GM21576 (cell line): ENCODE results near the gene RXYLT1.
A peak's percentile ranks its signal among the peaks of the same experiment; 100 is the strongest.
"Not testable (repeated sequence)": the region's sequence is repeated elsewhere in the genome, so short reads cannot be mapped to it uniquely, and the experiment has no call there.

Source experiments
- ATAC-seq: cut with Tn5 transposase; IDR thresholded peaks from one replicate; pipeline ENCODE4 v1.9.1; 2021; ENCODE audit warnings: mild to moderate bottlenecking, moderate library complexity; ENCODE audit not compliant: unreplicated experiment

RXYLT1 gene

DNA sequence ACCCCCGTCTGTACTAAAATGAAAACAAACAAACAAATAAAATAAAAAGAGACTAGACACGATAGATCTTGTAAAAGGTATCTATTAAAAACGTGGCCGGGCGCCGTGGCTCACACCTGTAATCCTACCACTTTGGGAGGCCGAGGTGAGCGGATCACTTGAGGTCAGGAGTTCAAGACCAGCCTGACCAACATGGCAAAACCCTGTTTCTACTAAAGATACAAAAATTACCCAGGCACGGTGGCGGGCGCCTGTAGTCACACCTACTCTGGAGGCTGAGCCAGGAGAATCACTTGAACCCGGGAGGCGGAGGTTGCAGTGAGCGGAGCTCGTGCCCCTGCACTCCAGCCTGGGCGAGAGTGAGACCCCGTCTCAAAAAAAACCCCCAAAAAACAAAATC, 63.0 kb downstream of the RXYLT1 start:
- not testable (repeated sequence) for ATAC-seq

DNA sequence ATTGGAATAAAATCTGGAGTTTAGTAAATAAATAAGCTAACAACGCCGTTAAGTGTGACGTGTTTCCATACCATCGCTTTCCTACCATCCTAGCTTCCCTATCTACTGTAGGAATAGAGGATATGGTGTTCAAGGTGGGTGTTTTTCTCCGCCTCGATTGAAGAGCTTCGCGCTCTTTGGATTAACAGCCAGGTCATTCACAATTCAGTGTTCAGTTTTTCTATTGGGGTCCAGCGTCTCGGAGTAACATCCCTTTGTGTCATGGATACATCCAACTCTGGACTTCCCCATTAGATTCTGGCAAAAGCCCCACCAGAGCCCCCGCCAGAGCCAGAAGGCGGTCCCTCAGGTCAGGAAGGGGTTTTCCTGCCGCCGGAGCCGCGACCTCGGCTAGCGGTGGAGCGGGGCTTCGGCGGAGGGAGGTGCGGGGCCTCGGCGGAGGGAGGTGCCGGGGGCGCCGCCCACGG, 63.6 kb downstream of the RXYLT1 start:
- no peak for ATAC-seq

DNA sequence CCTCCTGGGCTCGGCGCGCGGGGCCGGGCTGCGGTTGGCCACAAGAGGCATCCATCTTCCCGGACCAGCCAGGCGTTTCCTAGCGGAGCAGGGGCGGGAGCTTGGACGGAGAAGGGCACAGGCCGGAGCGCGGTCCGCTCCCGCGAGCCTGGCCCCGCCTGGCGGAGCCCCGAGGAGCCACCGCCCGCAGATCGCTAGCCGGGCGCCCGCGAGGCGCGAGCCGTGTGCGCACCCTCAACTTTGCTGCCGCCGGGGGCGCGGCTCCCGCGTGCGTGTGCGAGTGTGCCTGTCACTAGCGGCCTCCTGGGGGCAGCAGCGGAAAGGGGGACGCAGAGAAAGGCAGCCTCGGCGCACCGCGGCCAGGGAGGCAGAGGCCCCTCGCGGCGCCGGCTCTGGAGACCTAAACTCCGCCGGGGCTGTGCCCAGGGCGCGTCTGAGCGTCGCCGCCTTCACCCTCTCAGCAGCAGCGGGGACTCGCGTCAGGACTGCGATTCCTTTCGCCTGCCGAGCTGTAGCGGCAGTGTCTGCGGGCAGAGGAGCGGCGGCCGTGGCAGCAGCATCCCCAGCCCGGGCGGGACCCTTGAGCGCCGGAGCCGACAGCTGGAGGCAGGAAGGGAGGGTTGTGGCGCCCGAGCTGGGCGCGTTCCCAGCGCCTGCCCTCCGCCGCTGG, 64.1 kb downstream of the RXYLT1 start:
- ATAC-seq = peak; percentile 98

DNA sequence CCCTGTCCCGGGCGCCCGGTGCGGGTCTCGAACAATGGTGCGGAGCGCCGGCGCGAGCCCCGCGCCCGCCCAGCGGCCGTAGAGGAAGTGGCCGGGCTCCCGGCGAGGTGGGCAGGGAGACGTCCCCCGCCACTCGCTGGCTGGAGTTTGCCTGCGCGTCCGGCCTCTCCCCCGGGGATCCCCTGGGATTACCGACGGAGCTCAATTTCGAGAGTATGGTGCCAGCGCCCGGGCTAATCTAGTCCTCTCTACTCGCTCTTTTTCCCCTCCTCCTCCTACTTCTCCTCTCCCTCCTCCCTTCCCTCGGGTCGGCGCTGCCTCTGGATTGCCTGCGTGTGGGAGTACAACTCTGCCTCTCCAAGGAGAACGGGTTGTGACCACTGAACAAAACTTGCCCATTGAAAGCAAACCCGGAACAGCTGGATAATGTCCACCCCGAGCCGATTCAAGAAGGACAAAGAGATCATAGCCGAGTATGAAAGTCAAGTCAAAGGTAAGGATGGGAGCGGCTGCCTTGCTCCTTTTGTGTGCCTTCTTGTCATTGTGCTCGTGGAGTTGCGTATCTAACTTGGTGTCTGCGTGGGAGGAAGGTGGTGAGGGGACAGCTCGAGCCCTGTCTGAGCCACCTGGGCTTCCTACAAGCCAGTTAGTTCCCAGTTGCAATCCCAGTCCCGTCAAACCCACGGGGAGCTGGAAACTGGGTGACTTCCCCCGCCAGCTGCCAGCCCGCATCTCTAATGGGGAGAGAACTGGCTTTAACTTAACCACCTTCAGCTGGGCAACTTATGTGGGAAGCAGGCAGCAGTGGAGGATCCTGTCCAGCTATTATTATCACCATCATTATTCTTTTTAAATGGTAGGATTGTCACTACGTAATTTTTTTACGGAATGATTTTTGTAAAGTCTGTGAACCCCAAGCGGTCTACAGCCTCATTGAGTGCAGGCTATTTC, 65.0 kb downstream of the RXYLT1 start, which contains the start of gene SRGAP1:
SRGAP1 (plus strand) TSS at position 310 of the 951 bp plus-strand sequence; CDS start at position 427, 117 bp downstream.
- ATAC-seq = peak; percentile 21

DNA sequence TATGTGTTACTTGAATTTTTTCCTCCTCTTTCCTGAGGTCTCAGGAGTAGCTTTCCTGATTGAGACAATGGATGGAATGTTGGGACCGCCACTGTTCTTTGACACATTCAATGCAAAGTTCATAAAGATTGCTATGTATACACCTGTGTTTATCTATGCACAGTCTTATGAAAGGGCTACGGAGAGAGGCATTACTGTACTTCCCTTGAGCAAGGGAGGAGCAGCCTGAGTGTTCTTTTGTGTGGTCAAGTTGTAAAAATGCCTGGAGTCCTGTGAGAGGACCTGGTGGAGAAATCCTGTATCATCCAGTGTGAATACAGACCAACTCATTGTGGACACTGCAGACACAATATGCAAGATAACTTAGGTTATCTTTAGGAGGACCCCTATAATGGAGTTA, 66.0 kb downstream of the RXYLT1 start:
- no peak for ATAC-seq

DNA sequence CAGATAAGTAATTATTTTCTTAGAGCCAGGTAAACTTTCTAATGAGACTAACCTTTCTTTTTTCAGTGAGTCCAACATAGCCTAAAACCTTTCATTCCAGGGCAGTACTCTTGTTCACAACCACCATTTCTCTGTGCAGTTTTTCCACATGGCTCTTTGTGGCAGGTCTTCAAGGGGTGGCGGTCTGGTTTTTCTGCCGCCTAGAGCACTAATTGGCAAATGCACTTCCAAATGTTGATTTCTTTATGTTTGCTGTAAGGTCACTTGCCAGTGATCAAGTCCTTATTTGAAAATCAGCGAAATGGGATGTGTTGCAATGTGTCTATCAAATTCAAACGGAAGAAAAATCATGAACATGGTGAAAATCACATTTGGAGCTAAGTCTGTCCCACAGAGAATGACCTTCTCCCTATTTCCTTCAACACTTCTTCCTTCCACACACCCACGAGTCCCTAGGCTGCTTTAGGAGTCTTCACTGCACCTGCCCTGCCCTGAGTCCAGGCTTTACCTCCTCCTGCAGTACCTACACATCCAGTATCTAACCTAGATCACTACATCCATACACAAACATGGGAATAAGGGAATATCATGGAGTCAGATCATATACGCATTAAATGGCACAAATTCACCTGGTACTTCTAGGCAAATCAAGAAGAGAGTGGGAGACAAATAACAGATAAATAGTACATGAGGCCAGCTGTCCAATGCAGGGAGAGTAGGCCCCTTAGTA, 66.7 kb downstream of the RXYLT1 start:
- ATAC-seq = no peak

DNA sequence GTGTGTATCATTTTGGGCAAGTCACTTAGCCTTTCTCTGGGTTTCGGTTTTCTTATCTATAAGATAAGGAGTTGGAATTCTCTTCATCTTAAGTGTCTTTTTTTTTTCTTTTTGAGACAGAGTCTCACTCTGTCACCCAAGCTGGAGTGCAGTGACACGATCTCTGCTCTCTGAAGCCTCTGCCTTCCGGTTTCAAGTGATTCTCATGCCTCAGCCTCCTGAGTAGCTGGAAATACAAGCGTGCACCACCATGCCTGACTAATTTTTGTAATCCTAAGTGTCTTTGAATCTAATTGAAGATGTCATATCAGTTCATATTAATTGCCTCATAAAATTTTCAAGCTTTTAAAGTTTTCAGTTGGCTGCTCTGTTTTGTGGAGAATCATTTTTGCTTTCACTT, 68.7 kb downstream of the RXYLT1 start:
- no peak for ATAC-seq

DNA sequence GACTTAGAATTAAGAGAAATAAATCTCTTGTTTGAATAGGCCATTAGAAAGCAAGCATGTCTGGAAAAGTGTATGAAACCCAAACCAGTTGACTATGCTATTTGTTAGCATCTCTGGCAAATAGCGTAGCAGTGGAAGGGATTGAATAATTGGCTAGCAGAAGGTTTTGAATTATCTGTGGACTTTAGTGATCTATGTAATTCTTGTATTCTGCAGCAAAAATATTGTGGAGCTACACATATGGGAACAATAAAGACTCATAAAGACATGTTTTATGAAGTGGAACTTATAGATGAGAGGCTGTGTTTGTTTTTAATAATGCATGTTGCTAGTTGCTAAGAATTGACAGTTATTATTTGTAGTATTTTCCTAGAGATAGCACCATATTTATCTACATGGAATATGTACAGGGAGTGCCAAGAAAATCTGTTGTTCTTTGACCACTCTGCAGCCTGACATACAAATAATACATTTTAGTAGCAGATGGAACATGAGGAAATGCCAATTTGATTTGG, 69.5 kb downstream of the RXYLT1 start:
- ATAC-seq = no peak

DNA sequence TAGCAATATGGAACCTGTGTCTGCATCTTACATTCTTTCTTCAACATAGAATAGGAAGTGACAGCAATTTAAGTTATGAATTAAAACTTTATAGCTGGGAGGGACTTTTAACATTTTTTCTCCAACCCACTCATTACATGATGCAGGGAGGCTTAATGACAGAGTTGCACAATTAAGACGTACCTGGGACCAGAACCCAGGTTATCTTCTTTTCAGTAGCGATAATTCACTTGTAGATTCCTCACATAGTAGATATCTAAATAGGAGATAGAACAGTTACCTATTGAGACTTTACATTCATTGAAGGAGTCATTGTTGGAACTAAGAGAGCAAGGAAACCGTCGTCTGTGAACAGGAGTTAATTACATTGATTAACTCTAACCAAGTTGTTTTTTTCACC, 69.9 kb downstream of the RXYLT1 start:
- no peak for ATAC-seq

DNA sequence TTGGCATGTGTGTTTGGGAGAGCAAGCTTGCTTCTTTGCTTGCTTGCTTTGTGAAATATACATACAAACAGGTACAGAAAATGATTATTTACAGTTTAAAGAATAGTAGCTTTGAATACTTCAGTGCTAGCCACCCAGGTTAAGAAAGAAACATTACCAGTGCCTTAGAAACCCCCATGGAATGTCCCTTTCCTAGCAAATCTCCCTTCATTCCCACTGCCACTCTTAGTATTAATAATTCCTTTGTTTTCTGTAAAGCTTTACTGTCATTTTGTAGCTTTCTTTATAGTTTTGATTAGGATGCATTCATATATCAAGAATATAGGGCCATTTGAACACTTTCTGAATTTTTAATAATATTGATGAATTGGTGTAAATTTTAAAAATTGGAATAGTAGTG, 74.3 kb downstream of the RXYLT1 start:
- no peak for ATAC-seq

DNA sequence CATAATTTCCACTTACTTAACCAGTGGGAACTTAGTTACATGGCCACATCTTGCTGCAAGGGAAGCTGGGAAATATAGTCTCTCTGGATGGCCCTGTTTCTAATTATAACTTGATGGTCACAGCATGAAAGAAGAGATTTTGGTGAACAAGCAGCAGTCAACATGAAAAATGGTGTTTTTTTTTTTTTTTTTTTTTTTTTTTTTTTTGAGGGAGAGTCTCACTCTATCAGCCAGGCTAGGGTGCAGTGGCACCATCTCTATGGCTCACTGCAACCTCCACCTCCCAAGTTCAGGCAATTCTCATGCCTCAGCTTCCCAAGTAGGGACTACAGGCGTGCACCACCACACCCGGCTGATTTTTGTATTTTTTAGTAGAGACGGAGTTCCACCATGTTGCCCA, 75.6 kb downstream of the RXYLT1 start:
- no peak for ATAC-seq

DNA sequence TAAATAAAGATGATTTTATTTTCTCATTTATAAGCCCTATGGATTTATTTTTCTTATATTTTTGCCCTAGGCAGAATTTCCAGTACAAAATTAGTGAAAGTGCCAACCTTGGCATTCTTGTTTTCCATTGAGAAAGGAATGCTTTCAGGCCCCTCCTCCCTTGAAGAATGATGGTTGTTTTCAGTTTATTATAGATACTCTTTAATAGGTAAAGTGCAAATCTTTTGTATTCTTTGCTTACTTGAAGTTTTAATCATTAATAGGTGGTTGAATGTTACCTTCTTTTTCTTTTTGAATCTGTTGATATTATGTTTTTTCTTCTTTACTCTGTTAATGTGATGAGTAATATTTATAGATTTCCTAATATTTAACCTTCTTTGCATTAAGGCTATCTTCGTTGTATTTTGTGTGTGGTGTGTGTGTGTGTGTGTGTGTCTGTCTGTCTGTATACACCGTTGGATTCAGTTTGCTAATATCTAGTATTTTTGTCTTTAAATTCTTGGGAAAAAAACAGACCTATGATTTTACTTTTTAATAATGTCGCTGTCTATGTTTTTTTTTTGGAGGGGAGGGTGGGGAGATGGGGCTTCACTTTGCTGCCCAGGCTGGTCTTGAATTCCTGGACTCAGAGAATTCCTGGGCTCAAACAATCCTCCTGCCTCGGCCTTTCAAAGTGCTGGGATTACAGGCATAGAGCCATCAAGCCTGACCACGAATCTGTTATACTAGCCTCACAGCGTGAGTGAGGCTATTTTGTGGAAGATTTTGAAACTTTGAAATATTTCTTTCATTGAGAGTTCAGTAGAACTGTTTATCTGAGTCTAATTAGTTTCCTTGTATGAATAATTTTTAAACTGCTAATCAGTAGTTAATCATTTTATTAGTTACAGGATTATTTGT, 78.3 kb downstream of the RXYLT1 start:
- ATAC-seq = no peak
